Measurements from ENCODE around the gene DAB2IP. TPM values are rescaled to one million over a fixed set of nuclear protein-coding genes. Genes with fewer than 3 reads are reported as not detected.

DAB2IP gene
- total RNA-seq, 1 experiment from 2014 or later = 31.0 TPM

- no peaks in the 10 kb centered on the region for H4K20me1 ChIP-seq (ENCODE audit: insufficient read depth)
- RAD21 ChIA-PET (ENCODE audit: low non-redundant PET in 1 of 2, low total read pairs in 2 of 2, uncharacterized antibody in 2 of 2, unreplicated experiment in 2 of 2) = no interaction called here
- no peak overlapping the region for H3K4me3 ChIP-seq (replicated peaks in 1 of 2; ENCODE audit: low read depth in 1 of 2, low read length in 2 of 2)
- no peaks in the 10 kb centered on the region for H3K4me1 ChIP-seq (ENCODE audit: control insufficient read depth in 1 of 2, insufficient read depth in 2 of 2, low read length in 2 of 2)
- H3K27me3 ChIP-seq (ENCODE audit: insufficient read depth, low read length) = no peaks in the 10 kb centered on the region
- no TSS peak for BruUV-seq (replicated peaks)
- intact Hi-C loops (cut with micrococcal nuclease) = no loop called here
- H3K79me2 ChIP-seq (ENCODE audit: insufficient read depth, low read length) = no peaks in the 10 kb centered on the region
- ATAC-seq = no peak
- H3K9ac ChIP-seq (ENCODE audit: low read length) = no peak overlapping the region
- H3K36me3 ChIP-seq (ENCODE audit: control insufficient read depth in 1 of 2, insufficient read depth in 2 of 2, low read length in 2 of 2) = no peaks in the 10 kb centered on the region
- TF ChIP-seq POLR2AphosphoS5 (IDR thresholded peaks at IDR 0.05; ENCODE audit: low read depth, low read length) (no peak), ZNF274 (IDR thresholded peaks at IDR 0.05; ENCODE audit: low read depth, low read length) (no peak), CBX3 (IDR thresholded peaks at IDR 0.05; ENCODE audit: low read depth) (no peak), ATF3 (IDR thresholded peaks at IDR 0.05) (no peak), EZH2phosphoT487 (IDR thresholded peaks at IDR 0.05; ENCODE audit: borderline replicate concordance) (no peak), SRF (IDR thresholded peaks at IDR 0.05; ENCODE audit: low read depth) (no peak), POLR2A (IDR thresholded peaks at IDR 0.05; ENCODE audit: borderline replicate concordance, extremely low read depth, insufficient read depth, insufficient read length) (no peak), ZFX (IDR thresholded peaks at IDR 0.05) (no peak)
- TF ChIP-seq, protein P1, sequence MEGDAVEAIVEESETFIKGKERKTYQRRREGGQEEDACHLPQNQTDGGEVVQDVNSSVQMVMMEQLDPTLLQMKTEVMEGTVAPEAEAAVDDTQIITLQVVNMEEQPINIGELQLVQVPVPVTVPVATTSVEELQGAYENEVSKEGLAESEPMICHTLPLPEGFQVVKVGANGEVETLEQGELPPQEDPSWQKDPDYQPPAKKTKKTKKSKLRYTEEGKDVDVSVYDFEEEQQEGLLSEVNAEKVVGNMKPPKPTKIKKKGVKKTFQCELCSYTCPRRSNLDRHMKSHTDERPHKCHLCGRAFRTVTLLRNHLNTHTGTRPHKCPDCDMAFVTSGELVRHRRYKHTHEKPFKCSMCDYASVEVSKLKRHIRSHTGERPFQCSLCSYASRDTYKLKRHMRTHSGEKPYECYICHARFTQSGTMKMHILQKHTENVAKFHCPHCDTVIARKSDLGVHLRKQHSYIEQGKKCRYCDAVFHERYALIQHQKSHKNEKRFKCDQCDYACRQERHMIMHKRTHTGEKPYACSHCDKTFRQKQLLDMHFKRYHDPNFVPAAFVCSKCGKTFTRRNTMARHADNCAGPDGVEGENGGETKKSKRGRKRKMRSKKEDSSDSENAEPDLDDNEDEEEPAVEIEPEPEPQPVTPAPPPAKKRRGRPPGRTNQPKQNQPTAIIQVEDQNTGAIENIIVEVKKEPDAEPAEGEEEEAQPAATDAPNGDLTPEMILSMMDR (IDR thresholded peaks at IDR 0.05 in 2 of 3, conservative IDR thresholded peaks at IDR 0.05 in 1 of 3; ENCODE audit: borderline replicate concordance in 1 of 3, insufficient read depth in 1 of 3, low read depth in 2 of 3, low read length in 2 of 3) = no peak
- H3K9me3 ChIP-seq (ENCODE audit: control insufficient read depth in 1 of 2, insufficient read depth in 1 of 2, low read depth in 1 of 2, low read length in 2 of 2) = no peaks in the 10 kb centered on the region
- DNase-seq (ENCODE audit: low read depth, low spot score) = no peak
- POLR2A ChIA-PET = no interaction called here
- no peaks in the 10 kb centered on the region for H3K9me2 ChIP-seq (ENCODE audit: insufficient read depth)
- H2AFZ ChIP-seq (ENCODE audit: low read depth, low read length, poor library complexity, severe bottlenecking) = no peak overlapping the region
- CTCF ChIA-PET = no interaction called here
- no peak overlapping the region for H3K4me2 ChIP-seq (ENCODE audit: low read length)
- H3K27ac ChIP-seq (ENCODE audit: low read depth, low read length) = no peak overlapping the region
These were observed 159.1 kb downstream of the DAB2IP start for GRCh38 chr9:121810489-121810888.

- no peak overlapping the region for H2AFZ ChIP-seq (ENCODE audit: low read depth, low read length, poor library complexity, severe bottlenecking)
- no TSS peak for BruUV-seq (replicated peaks)
- ATAC-seq (no peak), DNase-seq (ENCODE audit: low read depth, low spot score) (no peak)
- no peaks in the 10 kb centered on the region for H3K27me3 ChIP-seq (ENCODE audit: insufficient read depth, low read length)
- no peaks in the 10 kb centered on the region for H3K9me2 ChIP-seq (ENCODE audit: insufficient read depth)
- H3K36me3 ChIP-seq (ENCODE audit: control insufficient read depth in 1 of 2, insufficient read depth in 2 of 2, low read length in 2 of 2) = no peaks in the 10 kb centered on the region
- no peak overlapping the region for H3K9ac ChIP-seq (ENCODE audit: low read length)
- H3K4me1 ChIP-seq (ENCODE audit: control insufficient read depth in 1 of 2, insufficient read depth in 2 of 2, low read length in 2 of 2) = no peaks in the 10 kb centered on the region
- H4K20me1 ChIP-seq (ENCODE audit: insufficient read depth) = no peaks in the 10 kb centered on the region
- intact Hi-C loops (cut with micrococcal nuclease) = no loop called here
- no peak overlapping the region for H3K27ac ChIP-seq (ENCODE audit: low read depth, low read length)
- H3K4me2 ChIP-seq (ENCODE audit: low read length) = no peak overlapping the region
- ChIA-PET CTCF (no interaction called here), RAD21 (ENCODE audit: low non-redundant PET in 1 of 2, low total read pairs in 2 of 2, uncharacterized antibody in 2 of 2, unreplicated experiment in 2 of 2) (no interaction called here), POLR2A (no interaction called here)
- H3K79me2 ChIP-seq (ENCODE audit: insufficient read depth, low read length) = no peaks in the 10 kb centered on the region
- no peak overlapping the region for H3K4me3 ChIP-seq (replicated peaks in 1 of 2; ENCODE audit: low read depth in 1 of 2, low read length in 2 of 2)
- H3K9me3 ChIP-seq (ENCODE audit: control insufficient read depth in 1 of 2, insufficient read depth in 1 of 2, low read depth in 1 of 2, low read length in 2 of 2) = no peaks in the 10 kb centered on the region
- TF ChIP-seq ZNF274 (IDR thresholded peaks at IDR 0.05; ENCODE audit: low read depth, low read length) (no peak), SRF (IDR thresholded peaks at IDR 0.05; ENCODE audit: low read depth) (no peak), CEBPB (IDR thresholded peaks at IDR 0.05; ENCODE audit: low read depth) (no peak), EGR1 (IDR thresholded peaks at IDR 0.05; ENCODE audit: low read depth) (no peak), ZFX (IDR thresholded peaks at IDR 0.05) (no peak), JUND (IDR thresholded peaks at IDR 0.05) (no peak), EZH2phosphoT487 (IDR thresholded peaks at IDR 0.05; ENCODE audit: borderline replicate concordance) (no peak)
These were observed 159.7 kb downstream of the DAB2IP start for GRCh38 chr9:121811140-121811539.

All from HCT116 (cell line).